GM20000 (cell line): ENCODE results near the gene OR5T2.

Source experiments
- DNase-seq: peaks from one replicate; pipeline ENCODE4 v3.0.0; 2012; ENCODE audit warnings: low spot score
- TF ChIP-seq, protein P1 (sequence below): IDR thresholded peaks from 2 replicates; pipeline ENCODE4 v1.5.1; 2012; ENCODE audit warnings: mild to moderate bottlenecking, control low read depth; ENCODE audit errors: extremely low read depth, missing control alignments

The OR5T2 gene

GRCh38 chr11:56196705-56197104 is 37.4 kb downstream of the OR5T2 start:
- DNase-seq, result no peak
- TF ChIP-seq, protein P1, sequence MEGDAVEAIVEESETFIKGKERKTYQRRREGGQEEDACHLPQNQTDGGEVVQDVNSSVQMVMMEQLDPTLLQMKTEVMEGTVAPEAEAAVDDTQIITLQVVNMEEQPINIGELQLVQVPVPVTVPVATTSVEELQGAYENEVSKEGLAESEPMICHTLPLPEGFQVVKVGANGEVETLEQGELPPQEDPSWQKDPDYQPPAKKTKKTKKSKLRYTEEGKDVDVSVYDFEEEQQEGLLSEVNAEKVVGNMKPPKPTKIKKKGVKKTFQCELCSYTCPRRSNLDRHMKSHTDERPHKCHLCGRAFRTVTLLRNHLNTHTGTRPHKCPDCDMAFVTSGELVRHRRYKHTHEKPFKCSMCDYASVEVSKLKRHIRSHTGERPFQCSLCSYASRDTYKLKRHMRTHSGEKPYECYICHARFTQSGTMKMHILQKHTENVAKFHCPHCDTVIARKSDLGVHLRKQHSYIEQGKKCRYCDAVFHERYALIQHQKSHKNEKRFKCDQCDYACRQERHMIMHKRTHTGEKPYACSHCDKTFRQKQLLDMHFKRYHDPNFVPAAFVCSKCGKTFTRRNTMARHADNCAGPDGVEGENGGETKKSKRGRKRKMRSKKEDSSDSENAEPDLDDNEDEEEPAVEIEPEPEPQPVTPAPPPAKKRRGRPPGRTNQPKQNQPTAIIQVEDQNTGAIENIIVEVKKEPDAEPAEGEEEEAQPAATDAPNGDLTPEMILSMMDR, result no peak

DNA sequence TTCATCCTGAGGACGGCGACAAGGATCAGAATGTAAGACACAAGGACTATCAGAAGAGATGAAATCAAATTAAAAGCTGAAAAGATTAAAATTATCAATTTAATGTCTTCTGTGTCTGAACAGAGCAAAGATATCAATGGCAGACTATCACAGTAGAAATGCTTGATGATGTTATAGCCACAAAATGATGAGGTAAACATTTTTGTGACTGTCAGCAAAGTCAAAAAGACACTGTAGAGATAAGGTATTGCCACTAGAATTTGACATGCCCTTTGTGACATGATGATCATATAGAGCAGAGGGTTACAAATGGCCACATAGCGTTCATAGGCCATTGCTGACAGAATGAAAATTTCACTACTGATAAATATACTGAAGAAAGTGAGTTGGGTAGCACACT is 45.5 kb downstream of the OR5T2 start:
- TF ChIP-seq, protein P1, result no peak
- no peak for DNase-seq

DNA sequence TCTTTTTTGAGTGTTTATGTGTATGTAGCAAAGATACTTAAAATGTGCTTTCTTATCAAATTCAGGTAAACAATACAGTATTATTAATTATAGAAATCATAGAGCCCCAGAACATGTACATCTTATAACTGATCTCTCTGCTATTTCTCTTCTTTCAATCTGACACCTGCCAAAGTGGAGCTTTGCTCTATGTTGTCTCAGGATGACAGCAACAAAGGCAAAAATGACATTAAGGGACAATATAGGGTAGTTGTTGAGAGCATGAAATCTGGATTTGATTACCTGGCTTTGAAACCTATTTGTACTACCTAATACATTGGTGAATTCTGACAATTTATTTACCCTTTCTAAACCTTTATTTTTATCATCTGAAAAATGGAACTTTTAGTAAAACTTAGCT is 50.6 kb downstream of the OR5T2 start:
- TF ChIP-seq, protein P1, result no peak
- DNase-seq, result no peak
